ENCODE measurements around the gene FOXN3.
A peak's percentile ranks its signal among the peaks of the same experiment; 100 is the strongest.

The FOXN3 gene

DNA sequence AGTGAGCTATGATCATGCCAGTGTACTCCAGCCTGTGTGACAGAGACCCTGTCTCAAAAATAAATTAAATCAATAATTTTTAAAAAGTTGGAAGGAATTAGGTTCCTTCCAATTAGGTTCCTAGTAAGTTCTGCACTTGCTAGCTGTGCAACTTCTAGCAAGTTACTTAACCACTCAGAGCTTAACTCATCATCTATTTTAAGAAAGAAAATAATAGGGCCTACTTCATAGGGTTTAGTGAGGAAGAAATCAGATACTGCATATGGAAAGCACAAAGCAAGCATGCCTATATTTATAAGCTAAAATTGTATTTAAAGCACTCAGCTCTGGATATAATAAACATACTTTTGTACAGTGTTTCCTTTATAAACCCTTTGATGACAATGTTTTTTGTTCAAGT, 10.7 kb downstream of the FOXN3 start:
- Mint-ChIP-seq H3K9me3 (no peaks in the 10 kb centered on the region), H3K4me1 (ENCODE audit: low read depth) (peaks cover 85% of the 10 kb centered on the region), H3K27me3 (no peaks in the 10 kb centered on the region), H3K4me3 (no peak overlapping the region), H3K36me3 (ENCODE audit: low read depth) (peaks cover 73% of the 10 kb centered on the region), H3K27ac (peak overlapping the region; percentile 16)

DNA sequence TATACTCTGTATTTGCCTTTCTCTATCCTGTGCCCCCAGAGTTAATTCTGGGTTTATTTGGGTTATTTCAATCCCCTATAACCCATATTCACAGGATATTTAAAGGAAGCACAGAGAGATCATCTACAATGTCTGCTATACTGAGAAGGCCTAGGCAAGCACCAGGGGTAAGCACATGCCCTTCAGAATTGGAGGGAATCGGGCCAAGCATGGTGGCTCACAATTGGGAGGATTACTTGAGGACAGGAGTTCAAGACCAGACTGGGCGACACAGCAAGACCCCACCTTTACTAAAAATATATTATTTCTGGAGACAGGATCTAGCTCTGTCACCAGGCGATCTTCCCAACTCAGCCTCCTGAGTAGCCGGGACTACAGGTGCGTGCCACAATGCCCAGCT, 11.3 kb downstream of the FOXN3 start:
- Mint-ChIP-seq H3K27me3 (no peaks in the 10 kb centered on the region), H3K4me1 (ENCODE audit: low read depth) (peaks cover 81% of the 10 kb centered on the region), H3K27ac (no peak overlapping the region), H3K9me3 (no peaks in the 10 kb centered on the region), H3K36me3 (ENCODE audit: low read depth) (peaks cover 71% of the 10 kb centered on the region), H3K4me3 (no peak overlapping the region)

- H3K27me3 Mint-ChIP-seq = no peaks in the 10 kb centered on the region
- H3K36me3 Mint-ChIP-seq (ENCODE audit: low read depth) = peaks cover 80% of the 10 kb centered on the region
- no peaks in the 10 kb centered on the region for H3K9me3 Mint-ChIP-seq
- H3K4me1 Mint-ChIP-seq (ENCODE audit: low read depth) = peaks cover 75% of the 10 kb centered on the region
- H3K4me3 Mint-ChIP-seq = no peak overlapping the region
- no peak overlapping the region for H3K27ac Mint-ChIP-seq
Measured at GRCh38 chr14:89402363-89402762, 14.7 kb downstream of the FOXN3 start.

DNA sequence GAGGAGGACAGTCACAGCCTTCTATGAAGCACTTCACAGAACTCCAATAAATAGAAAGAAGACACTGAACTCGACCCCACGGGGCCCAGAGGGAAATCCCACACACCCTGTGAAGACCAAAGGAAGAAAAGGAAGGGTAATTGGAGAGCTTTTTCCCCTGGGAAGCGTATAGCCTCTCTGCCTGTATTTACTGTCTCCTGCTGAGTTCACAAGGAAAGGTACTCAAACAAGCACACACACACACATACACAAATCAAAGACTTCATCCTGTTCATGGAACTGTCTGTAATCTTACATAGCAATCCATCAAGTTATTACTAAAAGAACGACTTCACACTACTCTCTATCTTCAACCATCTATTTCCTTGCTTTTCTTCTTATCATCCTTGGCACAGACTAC, 15.3 kb downstream of the FOXN3 start:
- H3K36me3 Mint-ChIP-seq (ENCODE audit: low read depth) = peaks cover 80% of the 10 kb centered on the region
- no peaks in the 10 kb centered on the region for H3K9me3 Mint-ChIP-seq
- H3K4me1 Mint-ChIP-seq (ENCODE audit: low read depth) = peaks cover 73% of the 10 kb centered on the region
- no peaks in the 10 kb centered on the region for H3K27me3 Mint-ChIP-seq
- H3K4me3 Mint-ChIP-seq = no peak overlapping the region
- peak overlapping the region; percentile 38 for H3K27ac Mint-ChIP-seq

DNA sequence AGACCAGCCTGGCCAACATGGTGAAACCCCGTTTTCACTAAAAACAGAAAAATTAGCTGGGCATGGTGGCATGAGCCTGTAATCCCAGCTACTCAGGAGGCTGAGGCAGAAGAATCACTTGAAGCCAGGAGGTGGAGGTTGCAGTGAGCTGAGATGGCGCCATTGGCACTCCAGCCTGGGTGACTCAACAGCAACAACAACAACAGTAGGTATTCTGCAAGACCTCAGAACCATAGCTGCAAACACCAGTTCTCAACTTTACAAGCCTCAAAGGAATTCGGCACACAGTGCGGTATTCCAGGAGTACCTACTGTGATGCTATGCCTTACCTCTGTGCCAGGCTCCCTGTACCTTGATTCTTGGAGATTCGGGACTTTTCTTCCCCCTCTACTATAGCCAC, 15.8 kb downstream of the FOXN3 start:
- H3K36me3 Mint-ChIP-seq (ENCODE audit: low read depth) = peaks cover 78% of the 10 kb centered on the region
- H3K27ac Mint-ChIP-seq = no peak overlapping the region
- H3K4me1 Mint-ChIP-seq (ENCODE audit: low read depth) = peaks cover 71% of the 10 kb centered on the region
- H3K27me3 Mint-ChIP-seq = no peaks in the 10 kb centered on the region
- H3K4me3 Mint-ChIP-seq = no peak overlapping the region
- H3K9me3 Mint-ChIP-seq = no peaks in the 10 kb centered on the region

GRCh38 chr14:89400529-89400928, 16.5 kb downstream of the FOXN3 start:
- H3K27me3 Mint-ChIP-seq = no peaks in the 10 kb centered on the region
- peaks cover 76% of the 10 kb centered on the region for H3K4me1 Mint-ChIP-seq (ENCODE audit: low read depth)
- H3K4me3 Mint-ChIP-seq = no peak overlapping the region
- no peaks in the 10 kb centered on the region for H3K9me3 Mint-ChIP-seq
- no peak overlapping the region for H3K27ac Mint-ChIP-seq
- H3K36me3 Mint-ChIP-seq (ENCODE audit: low read depth) = peaks cover 79% of the 10 kb centered on the region

- Mint-ChIP-seq H3K27ac (peak overlapping the region; percentile 18), H3K4me3 (no peak overlapping the region), H3K4me1 (ENCODE audit: low read depth) (peaks cover 71% of the 10 kb centered on the region), H3K9me3 (no peaks in the 10 kb centered on the region), H3K27me3 (no peaks in the 10 kb centered on the region), H3K36me3 (ENCODE audit: low read depth) (peaks cover 74% of the 10 kb centered on the region)
Measured at GRCh38 chr14:89399594-89400068, 17.4 kb downstream of the FOXN3 start.

DNA sequence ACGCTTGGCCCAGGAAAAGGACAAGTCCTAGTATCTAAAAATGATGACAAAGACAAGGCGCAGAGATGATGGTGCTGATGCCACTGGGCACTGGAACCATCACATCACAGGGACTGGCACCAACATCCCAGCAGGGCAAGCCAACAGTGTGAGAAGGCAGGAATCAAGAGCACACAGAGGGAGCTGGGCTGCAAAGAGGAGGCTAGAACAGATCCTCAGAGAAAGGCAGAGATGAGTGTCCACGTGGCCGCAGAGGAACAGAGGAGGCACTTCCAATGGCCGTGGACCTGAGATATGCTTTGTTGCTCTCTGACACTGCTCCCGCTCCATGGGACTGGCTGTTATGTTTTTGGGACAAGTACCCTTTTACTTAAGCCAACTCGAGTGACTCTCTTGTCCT, 17.9 kb downstream of the FOXN3 start:
- Mint-ChIP-seq H3K4me1 (ENCODE audit: low read depth) (peaks cover 70% of the 10 kb centered on the region), H3K9me3 (no peaks in the 10 kb centered on the region), H3K4me3 (no peak overlapping the region), H3K27me3 (no peaks in the 10 kb centered on the region), H3K36me3 (ENCODE audit: low read depth) (peaks cover 72% of the 10 kb centered on the region), H3K27ac (peak overlapping the region; percentile 18)

- H3K4me3 Mint-ChIP-seq = no peak overlapping the region
- H3K9me3 Mint-ChIP-seq = no peaks in the 10 kb centered on the region
- peaks cover 68% of the 10 kb centered on the region for H3K36me3 Mint-ChIP-seq (ENCODE audit: low read depth)
- H3K27me3 Mint-ChIP-seq = no peaks in the 10 kb centered on the region
- peaks cover 73% of the 10 kb centered on the region for H3K4me1 Mint-ChIP-seq (ENCODE audit: low read depth)
- no peak overlapping the region for H3K27ac Mint-ChIP-seq
Measured at GRCh38 chr14:89397569-89398230, 19.3 kb downstream of the FOXN3 start.

- H3K27me3 Mint-ChIP-seq = no peaks in the 10 kb centered on the region
- H3K4me1 Mint-ChIP-seq (ENCODE audit: low read depth) = peaks cover 49% of the 10 kb centered on the region
- no peak overlapping the region for H3K27ac Mint-ChIP-seq
- H3K9me3 Mint-ChIP-seq = no peaks in the 10 kb centered on the region
- no peak overlapping the region for H3K4me3 Mint-ChIP-seq
- H3K36me3 Mint-ChIP-seq (ENCODE audit: low read depth) = peaks cover 44% of the 10 kb centered on the region
Measured at GRCh38 chr14:89394972-89395371, 22.1 kb downstream of the FOXN3 start.

DNA sequence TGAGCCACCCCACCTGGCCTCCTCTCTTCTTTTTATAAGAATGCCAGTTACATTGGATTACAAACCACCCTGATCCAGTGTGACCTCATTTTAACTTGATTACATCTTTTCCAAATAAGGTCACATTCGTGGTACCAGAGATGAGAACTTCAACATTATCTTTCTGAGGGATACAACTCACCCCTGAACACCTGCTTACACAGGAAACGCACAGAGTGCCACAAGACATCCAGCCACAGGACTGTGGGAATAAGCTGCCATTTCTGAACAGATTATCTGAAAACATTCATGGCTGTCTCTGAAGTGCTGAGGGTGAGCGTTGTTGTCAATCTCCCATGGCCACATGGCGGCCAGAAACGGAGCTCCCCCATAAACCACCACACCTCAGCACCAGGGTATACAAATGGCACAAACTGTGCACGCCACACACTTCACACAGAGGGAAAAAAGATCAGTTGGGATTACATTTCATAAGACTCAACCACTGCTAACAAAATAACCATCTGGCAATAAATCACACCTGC, 23.7 kb downstream of the FOXN3 start:
- peak overlapping the region; percentile 9 for H3K27ac Mint-ChIP-seq
- no peaks in the 10 kb centered on the region for H3K27me3 Mint-ChIP-seq
- H3K36me3 Mint-ChIP-seq (ENCODE audit: low read depth) = peaks cover 39% of the 10 kb centered on the region
- H3K9me3 Mint-ChIP-seq = no peaks in the 10 kb centered on the region
- peaks cover 49% of the 10 kb centered on the region for H3K4me1 Mint-ChIP-seq (ENCODE audit: low read depth)
- H3K4me3 Mint-ChIP-seq = no peak overlapping the region

GRCh38 chr14:89392181-89392580, 24.9 kb downstream of the FOXN3 start:
- H3K27ac Mint-ChIP-seq = no peak overlapping the region

DNA sequence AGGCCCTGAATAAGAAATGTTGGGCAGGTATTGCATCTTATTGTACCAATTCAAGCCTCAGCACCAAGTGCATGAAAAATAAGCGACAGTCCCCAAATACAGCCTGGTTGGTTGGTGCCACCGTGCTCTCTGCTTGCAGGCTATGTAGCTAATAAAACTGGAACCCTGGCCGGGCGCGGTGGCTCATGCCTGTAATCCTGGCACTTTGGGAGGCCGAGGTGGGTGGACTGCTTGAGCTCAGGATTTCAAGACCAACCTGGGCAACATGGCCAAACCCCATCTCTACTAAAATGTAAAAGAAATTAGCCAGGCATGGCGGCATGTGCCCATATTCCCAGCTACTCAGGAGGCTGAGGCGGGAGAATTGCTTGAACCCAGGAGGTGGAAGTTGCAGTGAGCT, 25.5 kb downstream of the FOXN3 start:
- Mint-ChIP-seq H3K27me3 (no peaks in the 10 kb centered on the region), H3K4me1 (ENCODE audit: low read depth) (peaks cover 53% of the 10 kb centered on the region), H3K9me3 (no peaks in the 10 kb centered on the region), H3K27ac (no peak overlapping the region), H3K4me3 (no peak overlapping the region), H3K36me3 (ENCODE audit: low read depth) (peaks cover 28% of the 10 kb centered on the region)

More at GRCh38 chr14:89392181-89392580, 24.9 kb downstream of the FOXN3 start:
- Mint-ChIP-seq H3K36me3 (ENCODE audit: low read depth) (peaks cover 32% of the 10 kb centered on the region), H3K4me1 (ENCODE audit: low read depth) (peaks cover 51% of the 10 kb centered on the region), H3K9me3 (no peaks in the 10 kb centered on the region), H3K4me3 (no peak overlapping the region), H3K27me3 (no peaks in the 10 kb centered on the region)

DNA sequence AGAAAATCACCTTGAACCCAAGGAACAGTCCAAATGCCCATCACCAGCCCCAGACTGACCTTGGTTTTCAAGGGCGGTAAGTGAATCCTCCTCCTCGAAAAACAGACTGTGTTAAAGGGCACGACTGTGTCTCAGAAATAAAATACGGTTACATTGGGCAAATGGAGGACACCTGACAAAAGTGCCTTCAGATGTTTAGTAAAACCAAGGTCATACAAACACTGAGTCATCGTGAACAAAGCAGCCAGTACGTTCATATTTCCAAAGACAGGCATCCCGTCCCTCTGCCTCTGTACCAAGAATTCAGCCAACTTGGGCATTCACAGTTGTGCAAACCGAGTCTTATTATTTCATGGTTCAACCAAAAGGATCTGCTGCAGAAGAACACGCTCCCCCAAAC, 25.9 kb downstream of the FOXN3 start:
- Mint-ChIP-seq H3K4me3 (no peak overlapping the region), H3K9me3 (no peaks in the 10 kb centered on the region), H3K36me3 (ENCODE audit: low read depth) (peaks cover 25% of the 10 kb centered on the region), H3K4me1 (ENCODE audit: low read depth) (peaks cover 54% of the 10 kb centered on the region), H3K27me3 (no peaks in the 10 kb centered on the region), H3K27ac (no peak overlapping the region)

GRCh38 chr14:89388853-89389252, 28.2 kb downstream of the FOXN3 start:
- Mint-ChIP-seq H3K36me3 (ENCODE audit: low read depth) (peaks cover 29% of the 10 kb centered on the region), H3K4me3 (no peak overlapping the region), H3K27me3 (no peaks in the 10 kb centered on the region), H3K9me3 (no peaks in the 10 kb centered on the region), H3K4me1 (ENCODE audit: low read depth) (peaks cover 61% of the 10 kb centered on the region), H3K27ac (no peak overlapping the region)
